Activated naive CD4-positive, alpha-beta T cell treated with Interleukin-2 at 50 U/mL for 16 hours (primary cell): ENCODE data around the gene HAPLN3.

Source experiments
- DNase-seq: peaks from one replicate; pipeline ENCODE4 v3.0.0-alpha.2; 2020

HAPLN3 gene

GRCh38 chr15:88891540-88892254 is 3.6 kb downstream of the HAPLN3 start:
- DNase-seq, result no peak

- no peak for DNase-seq
Observed at GRCh38 chr15:88890495-88890894, 4.8 kb downstream of the HAPLN3 start.

- DNase-seq, result no peak
Observed at GRCh38 chr15:88888719-88889118, 6.6 kb downstream of the HAPLN3 start.

- DNase-seq, result no peak
Observed at GRCh38 chr15:88887068-88887580, 8.2 kb downstream of the HAPLN3 start.

GRCh38 chr15:88882785-88883184 is 12.6 kb downstream of the HAPLN3 start:
- no peak for DNase-seq

- DNase-seq, result no peak
Observed at GRCh38 chr15:88881775-88882174, 13.6 kb downstream of the HAPLN3 start.

GRCh38 chr15:88880944-88881740 is 14.2 kb downstream of the HAPLN3 start:
- DNase-seq, result no peak

- peak; percentile 29 for DNase-seq
Observed at GRCh38 chr15:88878720-88879184, 16.6 kb downstream of the HAPLN3 start.

- no peak for DNase-seq
Observed at GRCh38 chr15:88877906-88878305, 17.4 kb downstream of the HAPLN3 start.

- DNase-seq, result no peak
Observed at GRCh38 chr15:88877415-88877814, 17.9 kb downstream of the HAPLN3 start.

- DNase-seq, result no peak
Observed at GRCh38 chr15:88876573-88876972, 18.8 kb downstream of the HAPLN3 start.

GRCh38 chr15:88874684-88875083 is 20.7 kb downstream of the HAPLN3 start:
- no peak for DNase-seq

GRCh38 chr15:88874275-88874674 is 21.1 kb downstream of the HAPLN3 start:
- no peak for DNase-seq

- DNase-seq, result no peak
Observed at GRCh38 chr15:88873786-88874185, 21.6 kb downstream of the HAPLN3 start.

- DNase-seq, result no peak
Observed at GRCh38 chr15:88872706-88873105, 22.6 kb downstream of the HAPLN3 start.

- DNase-seq, result no peak
Observed at GRCh38 chr15:88872106-88872505, 23.2 kb downstream of the HAPLN3 start.

GRCh38 chr15:88871313-88871712 is 24.0 kb downstream of the HAPLN3 start:
- no peak for DNase-seq

- DNase-seq, result no peak
Observed at GRCh38 chr15:88866295-88866881, 29.0 kb downstream of the HAPLN3 start.

- DNase-seq, result no peak
Observed at GRCh38 chr15:88865498-88866099, 29.7 kb downstream of the HAPLN3 start.

GRCh38 chr15:88864861-88865497 is 30.4 kb downstream of the HAPLN3 start:
- no peak for DNase-seq

GRCh38 chr15:88863412-88863811 is 31.9 kb downstream of the HAPLN3 start:
- DNase-seq, result no peak

GRCh38 chr15:88860212-88860611 is 35.1 kb downstream of the HAPLN3 start:
- DNase-seq, result no peak

GRCh38 chr15:88859550-88859949 is 35.8 kb downstream of the HAPLN3 start:
- DNase-seq, result no peak
